Gastrocnemius medialis (tissue), 4 donors: ENCODE data around the gene ACOT7.

Experiments
- POLR2A ChIP-seq, 2 donors: fragments of 450-650 bp; IDR thresholded peaks; one replicate each; pipeline ENCODE4 v1.6.1; 2017; ENCODE audit warnings: antibody characterized with exemption in 2 of 2, mild to moderate bottlenecking in 2 of 2, moderate library complexity in 2 of 2
- TF ChIP-seq, protein P1 (sequence below), 5 experiments: fragments of 450-650 bp in 3 of 5; fragments of 200-600 bp in 2 of 5; sonication (generic) in 2 of 5; IDR thresholded peaks in 4 of 5; conservative IDR thresholded peaks in 1 of 5; 1 replicate in 4 of 5; 2 replicates in 1 of 5; pipeline ENCODE4 v1.5.1; 2016 to 2019; ENCODE audit warnings: antibody characterized with exemption in 5 of 5, mild to moderate bottlenecking in 3 of 5, moderate library complexity in 3 of 5

DNA sequence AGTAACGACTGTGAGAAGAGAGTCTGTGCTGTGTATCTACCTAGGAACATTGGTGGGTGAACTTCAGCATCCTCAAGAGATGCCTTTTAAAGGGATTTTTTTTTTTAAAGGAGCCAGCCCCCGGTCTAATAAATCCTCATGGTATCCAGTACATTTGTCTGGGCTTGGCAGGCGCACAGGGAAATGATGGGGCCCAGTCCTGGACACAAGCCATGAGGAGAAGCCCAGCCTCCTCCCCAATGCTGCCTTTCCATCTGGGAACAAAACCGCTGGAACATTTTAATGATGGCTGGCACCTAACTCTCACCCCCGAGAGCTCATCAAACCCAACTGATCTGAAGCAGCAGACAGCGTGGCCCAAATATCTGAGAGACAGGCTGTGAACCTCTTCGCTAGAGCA lies 64.2 kb downstream of the ACOT7 start:
- TF ChIP-seq, protein P1, sequence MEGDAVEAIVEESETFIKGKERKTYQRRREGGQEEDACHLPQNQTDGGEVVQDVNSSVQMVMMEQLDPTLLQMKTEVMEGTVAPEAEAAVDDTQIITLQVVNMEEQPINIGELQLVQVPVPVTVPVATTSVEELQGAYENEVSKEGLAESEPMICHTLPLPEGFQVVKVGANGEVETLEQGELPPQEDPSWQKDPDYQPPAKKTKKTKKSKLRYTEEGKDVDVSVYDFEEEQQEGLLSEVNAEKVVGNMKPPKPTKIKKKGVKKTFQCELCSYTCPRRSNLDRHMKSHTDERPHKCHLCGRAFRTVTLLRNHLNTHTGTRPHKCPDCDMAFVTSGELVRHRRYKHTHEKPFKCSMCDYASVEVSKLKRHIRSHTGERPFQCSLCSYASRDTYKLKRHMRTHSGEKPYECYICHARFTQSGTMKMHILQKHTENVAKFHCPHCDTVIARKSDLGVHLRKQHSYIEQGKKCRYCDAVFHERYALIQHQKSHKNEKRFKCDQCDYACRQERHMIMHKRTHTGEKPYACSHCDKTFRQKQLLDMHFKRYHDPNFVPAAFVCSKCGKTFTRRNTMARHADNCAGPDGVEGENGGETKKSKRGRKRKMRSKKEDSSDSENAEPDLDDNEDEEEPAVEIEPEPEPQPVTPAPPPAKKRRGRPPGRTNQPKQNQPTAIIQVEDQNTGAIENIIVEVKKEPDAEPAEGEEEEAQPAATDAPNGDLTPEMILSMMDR (IDR thresholded peaks at IDR 0.05 in 4 of 5, conservative IDR thresholded peaks at IDR 0.05 in 1 of 5): no peak
- no peak for TF ChIP-seq POLR2A (IDR thresholded peaks at IDR 0.05)
